ENCODE measurements around the gene ESPN. TPM values are rescaled to one million over a fixed set of nuclear protein-coding genes. Genes with fewer than 3 reads are reported as not detected.
A peak's percentile ranks its signal among the peaks of the same experiment; 100 is the strongest.

ESPN gene
- total and polyA plus RNA-seq, 10 of the 15 experiments (the other 5 are each of a cell fraction or from before 2014, with no cell fraction given) = 0.18 to 0.71 (median 0.59) TPM; not detected in 7

GRCh38 chr1:6414881-6415626 lies 9.5 kb upstream of the ESPN start:
- H4K20me1 ChIP-seq (ENCODE audit: control insufficient read depth, insufficient read depth) = no peaks in the 10 kb centered on the region; the same call in 1 of the 2 replicates
- no peak overlapping the region for H3K9ac ChIP-seq (ENCODE audit: control insufficient read depth, insufficient read depth, low read length)
- no peak overlapping the region; the same call in 1 of the 2 replicates for H2AFZ ChIP-seq (ENCODE audit: control insufficient read depth, low read depth, low read length)
- BruUV-seq (replicated peaks) = no TSS peak
- CTCF ChIA-PET = interaction anchor here (0.6 to 11.8 kb wide), 14 partner anchors 8 to 1431 kb away, joined by 3 to 86 read pairs (median 5); partner anchors contain the start of gene PLEKHG5
- RAD21 ChIA-PET (ENCODE audit: unreplicated experiment) = interaction anchor here (0.9 to 1.1 kb wide), 3 partner anchors 15 to 168 kb away, joined by 3 to 5 read pairs (median 3); partner anchors contain the start of gene ACOT7
- H3K36me3 ChIP-seq (ENCODE audit: control insufficient read depth in 2 of 2, insufficient read depth in 2 of 2, low read length in 1 of 2) = no peaks in the 10 kb centered on the region
- in situ Hi-C loops (cut with MboI) (no loop called here), intact Hi-C loops (cut with micrococcal nuclease; ENCODE audit: unreplicated experiment) (no loop called here)
- H3K9me3 ChIP-seq (replicated peaks; ENCODE audit: control insufficient read depth, insufficient read depth, low read length) = no peaks in the 10 kb centered on the region
- peaks cover 4 to 8% of the 10 kb centered on the region in 2 experiments; a peak in 3 of 4 replicates for H3K27me3 ChIP-seq (replicated peaks in 1 of 2; ENCODE audit: control insufficient read depth in 2 of 2, insufficient read depth in 2 of 2, low read length in 1 of 2)
- 59% methylated on average over 17 of the region's 17 CpGs for WGBS (ENCODE audit: insufficient coverage, insufficient replicate concordance, low lambda C conversion rate, missing lambda C conversion rate)
- no peak for ATAC-seq
- no peak for TF ChIP-seq MEF2B (IDR thresholded peaks at IDR 0.05; ENCODE audit: partially characterized antibody, poor library complexity, severe bottlenecking)
- TF ChIP-seq ZNF274 (IDR thresholded peaks at IDR 0.05; ENCODE audit: insufficient read depth, insufficient read length) = no peak
- no peak for TF ChIP-seq YBX1 (IDR thresholded peaks at IDR 0.05)
- TF ChIP-seq E2F8 (IDR thresholded peaks at IDR 0.05; ENCODE audit: low read depth, partially characterized antibody) = no peak
- TF ChIP-seq FOXM1 (IDR thresholded peaks at IDR 0.05; ENCODE audit: low read depth, low read length) = no peak
- TF ChIP-seq CHD1 (IDR thresholded peaks at IDR 0.05; ENCODE audit: low read depth, low read length) = no peak
- no peak for TF ChIP-seq CREB1 (IDR thresholded peaks at IDR 0.05; ENCODE audit: low read depth)
- no peak for TF ChIP-seq JUNB (IDR thresholded peaks at IDR 0.05)
- TF ChIP-seq NR2C2 (IDR thresholded peaks at IDR 0.05; ENCODE audit: borderline replicate concordance, control insufficient read depth, insufficient read length, low read depth) = no peak
- no peak for TF ChIP-seq IRF3 (IDR thresholded peaks at IDR 0.05)
- no peak for TF ChIP-seq RELA (IDR thresholded peaks at IDR 0.05; ENCODE audit: borderline replicate concordance, partially characterized antibody)
- TF ChIP-seq POLR2AphosphoS2 (IDR thresholded peaks at IDR 0.05; ENCODE audit: low read depth, low read length) = no peak
- TF ChIP-seq BCL3 (IDR thresholded peaks at IDR 0.05; ENCODE audit: borderline replicate concordance, insufficient read depth, low read depth, low read length, poor library complexity, severe bottlenecking) = no peak
- peak overlapping the region; percentile 46; the same call in 1 of the 2 replicates for H3K4me2 ChIP-seq (ENCODE audit: control insufficient read depth, insufficient read depth)
- POLR2A ChIA-PET = interaction anchor here (1.7 to 1.8 kb wide), 2 partner anchors 54 to 56 kb away, joined by 4 read pairs; no protein-coding TSS in a partner anchor
- peaks cover 14% of the 10 kb centered on the region for H3K4me1 ChIP-seq (ENCODE audit: control insufficient read depth, insufficient read depth, low read length)
- FAIRE-seq = no peak
- no peak for DNase-seq (ENCODE audit: low read depth, low spot score)
- H3K79me2 ChIP-seq (ENCODE audit: control insufficient read depth, insufficient read depth, low read length) = no peaks in the 10 kb centered on the region
- no peak overlapping the region for H3K4me3 ChIP-seq
- SMC1A ChIA-PET (ENCODE audit: uncharacterized antibody, unreplicated experiment) = interaction anchor here (1.0 to 1.9 kb wide), 5 partner anchors 8 to 168 kb away, joined by 3 to 5 read pairs (median 3); no protein-coding TSS in a partner anchor
- H3K27ac ChIP-seq (ENCODE audit: control insufficient read depth, insufficient read depth) = peak overlapping the region; percentile 21; the same call in 1 of the 2 replicates

Measured in GM12878 (cell line).